HCT116 (cell line): Measurements from ENCODE around the gene CDK8. TPM values are rescaled to one million over a fixed set of nuclear protein-coding genes. Genes with fewer than 3 reads are reported as not detected.

Source experiments
- total RNA-seq: library from RNA; stranded (reverse); gene quantifications from one replicate; pipeline ENCODE4 v1.2.1, GENCODE V29; 2021; ENCODE audit not compliant: unreplicated experiment

The CDK8 gene
- total RNA-seq, 1 experiment from 2014 or later = 23.8 TPM

Other genes starting within 250 kb of the CDK8 start
- gene SHISA2, start 202.1 kb upstream of the CDK8 start, total RNA-seq = not detected
- gene RNF6, start 31.8 kb upstream of the CDK8 start, total RNA-seq = 33.2 TPM